Loucy (cell line): ENCODE data around the gene HSPB9.
"Not testable (repeated sequence)": the region's sequence is repeated elsewhere in the genome, so short reads cannot be mapped to it uniquely, and the experiment has no call there.

ENCODE experiments used
- H2AFZ ChIP-seq: fragments of 200-600 bp; sonication (generic); 2 replicates; pipeline ENCODE4 v1.6.0; 2016; ENCODE audit warnings: antibody characterized with exemption, mild to moderate bottlenecking, low read length, moderate library complexity
- H3F3A ChIP-seq: fragments of 200-600 bp; 2 replicates; pipeline ENCODE4 v1.6.0; 2016; ENCODE audit warnings: antibody characterized with exemption, low read depth, mild to moderate bottlenecking
- H3K27me3 ChIP-seq: fragments of 200-600 bp; sonication (generic); 2 replicates; pipeline ENCODE4 v1.6.1; 2014; ENCODE audit warnings: low read length, mild to moderate bottlenecking; ENCODE audit not compliant: insufficient read depth, poor library complexity, severe bottlenecking
- H3K36me3 ChIP-seq: fragments of 200-600 bp; sonication (generic); 2 replicates; pipeline ENCODE4 v1.6.1; 2016; ENCODE audit warnings: low read length; ENCODE audit not compliant: insufficient read depth
- H3K4me1 ChIP-seq: fragments of 200-600 bp; sonication (generic); 2 replicates; pipeline ENCODE4 v1.5.1; 2014; ENCODE audit warnings: low read length, mild to moderate bottlenecking; ENCODE audit not compliant: insufficient read depth, poor library complexity, severe bottlenecking
- H3K4me2 ChIP-seq: fragments of 200-600 bp; sonication (generic); 2 replicates; pipeline ENCODE4 v1.6.0; 2014; ENCODE audit warnings: antibody characterized with exemption, low read length, low read depth, mild to moderate bottlenecking; ENCODE audit not compliant: poor library complexity, severe bottlenecking
- H3K4me3 ChIP-seq: fragments of 200-600 bp; sonication (generic); 2 replicates; pipeline ENCODE4 v1.5.1; 2014; ENCODE audit warnings: low read length, mild to moderate bottlenecking, mixed read lengths; ENCODE audit not compliant: poor library complexity, severe bottlenecking
- H3K79me2 ChIP-seq: fragments of 200-600 bp; sonication (generic); 2 replicates; pipeline ENCODE4 v1.6.1; 2014; ENCODE audit warnings: low read length; ENCODE audit not compliant: insufficient read depth
- H3K9ac ChIP-seq: fragments of 200-600 bp; sonication (generic); 2 replicates; pipeline ENCODE4 v1.6.0; 2014; ENCODE audit warnings: mild to moderate bottlenecking, low read depth, low read length, moderate library complexity; ENCODE audit not compliant: poor library complexity, severe bottlenecking
- H3K9me2 ChIP-seq: fragments of 200-600 bp; sonication (generic); replicated peaks from 2 replicates; pipeline ENCODE4 v1.6.1; 2016; ENCODE audit warnings: low read depth, low read length, mixed read lengths
- H3K9me3 ChIP-seq: fragments of 200-600 bp; sonication (generic); 2 replicates; pipeline ENCODE4 v1.6.1; 2014; ENCODE audit warnings: mild to moderate bottlenecking, antibody characterized with exemption, low read length, low read depth; ENCODE audit not compliant: insufficient read depth
- H4K20me1 ChIP-seq: fragments of 200-600 bp; sonication (generic); 2 replicates; pipeline ENCODE4 v1.6.0; 2014; ENCODE audit warnings: antibody characterized with exemption, low read length, mild to moderate bottlenecking; ENCODE audit not compliant: insufficient read depth, poor library complexity, severe bottlenecking
- EZH2phosphoT487 ChIP-seq: fragments of 200-600 bp; IDR thresholded peaks from 2 replicates; pipeline ENCODE4 v1.6.1; 2018; ENCODE audit warnings: antibody characterized with exemption, mild to moderate bottlenecking, moderate library complexity, borderline replicate concordance
- TF ChIP-seq, protein P1 (sequence below): fragments of 200-600 bp; sonication (generic); conservative IDR thresholded peaks from 2 replicates; pipeline ENCODE4 v1.5.1; 2014; ENCODE audit warnings: mild to moderate bottlenecking, antibody characterized with exemption, low read length

The HSPB9 gene

GRCh38 chr17:42142371-42142896 lies 19.8 kb downstream of the HSPB9 start:
- H3K9ac ChIP-seq, result no peak overlapping the region

DNA sequence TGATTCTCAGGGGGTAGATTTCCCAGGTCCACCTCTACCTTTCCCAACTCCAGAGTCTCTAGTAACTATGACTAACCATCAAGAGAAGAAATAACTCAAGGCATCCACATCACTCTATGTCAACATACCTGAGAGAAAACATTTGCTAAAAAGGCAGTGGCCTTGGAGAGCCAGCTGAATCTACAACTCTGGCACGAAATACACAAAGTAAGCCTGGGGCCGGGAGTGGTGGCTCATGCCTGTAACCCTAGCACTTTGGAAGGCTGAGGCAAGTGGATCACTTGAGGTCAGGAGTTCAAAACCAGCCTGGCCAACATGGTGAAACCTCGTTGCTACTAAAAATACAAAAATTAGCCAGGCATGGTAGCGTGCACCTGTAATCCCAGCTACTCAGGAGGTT lies 20.5 kb downstream of the HSPB9 start:
- H3K9me2 ChIP-seq, H3K36me3 ChIP-seq, H3K27me3 ChIP-seq, H3F3A ChIP-seq, H3K4me3 ChIP-seq, H2AFZ ChIP-seq, H3K9ac ChIP-seq, H3K4me1 ChIP-seq, H3K9me3 ChIP-seq, H3K4me2 ChIP-seq: not testable (repeated sequence)
- peaks cover 17% of the 10 kb centered on the region for H4K20me1 ChIP-seq
- peaks cover 75% of the 10 kb centered on the region; the same call in 1 of the 2 replicates for H3K79me2 ChIP-seq

More at GRCh38 chr17:42142371-42142896, 19.8 kb downstream of the HSPB9 start:
- Histone ChIP-seq H4K20me1 (peaks cover 17% of the 10 kb centered on the region), H3K4me3 (no peak overlapping the region), H3K36me3 (peaks cover 8% of the 10 kb centered on the region; the same call in 1 of the 2 replicates), H2AFZ (no peak overlapping the region), H3K27me3 (no peaks in the 10 kb centered on the region), H3K79me2 (peaks cover 78% of the 10 kb centered on the region; the same call in 1 of the 2 replicates), H3K4me2 (no peak overlapping the region), H3F3A (no peaks in the 10 kb centered on the region), H3K9me2 (no peaks in the 10 kb centered on the region), H3K4me1 (peaks cover 6% of the 10 kb centered on the region), H3K9me3 (no peaks in the 10 kb centered on the region)
- TF ChIP-seq, protein P1, sequence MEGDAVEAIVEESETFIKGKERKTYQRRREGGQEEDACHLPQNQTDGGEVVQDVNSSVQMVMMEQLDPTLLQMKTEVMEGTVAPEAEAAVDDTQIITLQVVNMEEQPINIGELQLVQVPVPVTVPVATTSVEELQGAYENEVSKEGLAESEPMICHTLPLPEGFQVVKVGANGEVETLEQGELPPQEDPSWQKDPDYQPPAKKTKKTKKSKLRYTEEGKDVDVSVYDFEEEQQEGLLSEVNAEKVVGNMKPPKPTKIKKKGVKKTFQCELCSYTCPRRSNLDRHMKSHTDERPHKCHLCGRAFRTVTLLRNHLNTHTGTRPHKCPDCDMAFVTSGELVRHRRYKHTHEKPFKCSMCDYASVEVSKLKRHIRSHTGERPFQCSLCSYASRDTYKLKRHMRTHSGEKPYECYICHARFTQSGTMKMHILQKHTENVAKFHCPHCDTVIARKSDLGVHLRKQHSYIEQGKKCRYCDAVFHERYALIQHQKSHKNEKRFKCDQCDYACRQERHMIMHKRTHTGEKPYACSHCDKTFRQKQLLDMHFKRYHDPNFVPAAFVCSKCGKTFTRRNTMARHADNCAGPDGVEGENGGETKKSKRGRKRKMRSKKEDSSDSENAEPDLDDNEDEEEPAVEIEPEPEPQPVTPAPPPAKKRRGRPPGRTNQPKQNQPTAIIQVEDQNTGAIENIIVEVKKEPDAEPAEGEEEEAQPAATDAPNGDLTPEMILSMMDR, result no peak
- no peak for TF ChIP-seq EZH2phosphoT487

DNA sequence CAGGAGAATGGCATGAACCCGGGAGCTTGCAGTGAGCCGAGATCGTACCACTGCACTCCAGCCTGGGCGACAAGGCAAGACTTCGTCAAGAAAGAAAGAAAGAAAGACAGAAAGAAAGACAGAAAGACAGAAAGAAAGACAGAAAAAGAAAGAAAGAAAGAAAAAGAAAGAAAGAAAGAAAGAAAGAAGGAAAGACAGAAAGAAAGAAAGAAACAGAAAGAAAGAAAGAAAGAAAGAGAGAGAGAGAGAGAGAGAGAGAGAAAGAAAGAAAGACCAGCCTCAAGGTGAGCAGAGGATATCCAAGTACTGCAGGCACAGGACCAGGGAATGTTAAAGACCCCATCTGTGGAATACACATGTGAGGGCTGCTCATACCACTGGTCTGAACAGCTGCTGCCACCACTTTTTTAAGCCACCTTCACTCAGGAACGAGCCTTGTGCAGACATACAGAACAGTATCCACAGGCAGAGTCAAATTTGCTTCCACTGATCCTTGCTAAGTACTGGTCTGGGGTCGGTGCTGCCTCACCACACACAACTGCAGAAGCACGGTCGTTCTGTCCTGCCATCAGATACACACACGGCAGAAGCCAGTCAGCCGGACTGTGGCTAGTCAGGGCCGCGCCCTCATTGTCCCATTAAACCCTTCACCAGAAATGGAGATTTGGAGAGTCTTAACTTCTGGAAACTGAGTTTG lies 24.5 kb downstream of the HSPB9 start:
- Histone ChIP-seq H3K27me3 (no peaks in the 10 kb centered on the region), H4K20me1 (peaks cover 27% of the 10 kb centered on the region), H3K4me3 (no peak overlapping the region), H3K79me2 (peaks cover 80% of the 10 kb centered on the region), H3K9me2 (no peaks in the 10 kb centered on the region), H3F3A (no peaks in the 10 kb centered on the region), H2AFZ (no peak overlapping the region), H3K4me1 (peaks cover 20% of the 10 kb centered on the region), H3K9ac (no peak overlapping the region), H3K9me3 (no peaks in the 10 kb centered on the region), H3K36me3 (0 out of 2 replicates have a peak, but pooled peaks cover 4% of the 10 kb centered on the region), H3K4me2 (no peak overlapping the region)
- TF ChIP-seq, protein P1, result no peak
- no peak for TF ChIP-seq EZH2phosphoT487
